IMR-90 (cell line): ENCODE results near the gene NCAM1. TPM values are rescaled to one million over a fixed set of nuclear protein-coding genes. Genes with fewer than 3 reads are reported as not detected.

Experiments used
- ATAC-seq: fragments of 200-7000 bp; cut with Tn5 transposase; 2 replicates; pipeline ENCODE4 v1.9.1; 2020; ENCODE audit warnings: low read depth, mild to moderate bottlenecking, moderate library complexity
- BruUV-seq: library from RNA; stranded (reverse); fragments of 400-500 nt; replicated peaks from 2 replicates; lab custom pipeline; 2021; lab: Mats Ljungman, UMichigan
- CTCF ChIA-PET: fragments of 300-600 bp; formaldehyde crosslinking; extraction: SDS; loops from one replicate; lab custom pipeline; 2021; ENCODE audit warnings: antibody characterized with exemption; lab: Yijun Ruan, JAX
- POLR2A ChIA-PET: fragments of 300-600 bp; sonication (Branson Sonifier 250); formaldehyde crosslinking; loops from one replicate; lab custom pipeline; 2022; ENCODE audit warnings: antibody characterized with exemption; ENCODE audit not compliant: unreplicated experiment; lab: Charles Lee
- DNase-seq: peaks from one replicate; pipeline ENCODE4 v3.0.0; 2013
- H2AFZ ChIP-seq: replicated peaks from 2 replicates; pipeline ENCODE3; 2013; ENCODE audit warnings: low read length, mild to moderate bottlenecking; ENCODE audit not compliant: poor library complexity
- H2AK5ac ChIP-seq: 2 replicates; pipeline ENCODE4 v1.6.1; 2013; ENCODE audit warnings: low read depth, low read length, inconsistent platforms
- H2AK9ac ChIP-seq: replicated peaks from 2 replicates; pipeline ENCODE3; 2013; ENCODE audit warnings: mild to moderate bottlenecking, low read depth, low read length, moderate library complexity; ENCODE audit not compliant: poor library complexity
- H2BK120ac ChIP-seq: 2 replicates; pipeline ENCODE4 v1.6.1; 2013; ENCODE audit warnings: low read depth, low read length, inconsistent platforms
- H2BK15ac ChIP-seq: 3 replicates; pipeline ENCODE4 v1.6.1; 2013; ENCODE audit warnings: low read depth, low read length, inconsistent platforms
- H2BK20ac ChIP-seq: 2 replicates; pipeline ENCODE4 v1.6.1; 2013; ENCODE audit warnings: low read depth, mild to moderate bottlenecking, inconsistent platforms, low read length, moderate library complexity
- H2BK5ac ChIP-seq: 2 replicates; pipeline ENCODE4 v1.6.1; 2013; ENCODE audit warnings: mild to moderate bottlenecking, low read depth, low read length, inconsistent platforms; ENCODE audit not compliant: poor library complexity, severe bottlenecking
- H3K14ac ChIP-seq: replicated peaks from 2 replicates; pipeline ENCODE4 v1.6.1; 2013; ENCODE audit warnings: low read depth, low read length, inconsistent platforms
- H3K18ac ChIP-seq: 2 replicates; pipeline ENCODE4 v1.6.1; 2013; ENCODE audit warnings: low read depth, low read length, control low read depth
- H3K23ac ChIP-seq: 2 replicates; pipeline ENCODE4 v1.6.1; 2013; ENCODE audit warnings: low read depth, low read length, inconsistent platforms
- H3K27ac ChIP-seq: 2 replicates; pipeline ENCODE4 v1.5.1; 2013; ENCODE audit warnings: mild to moderate bottlenecking, control low read depth, low read length; ENCODE audit not compliant: insufficient read depth
- H3K27me3 ChIP-seq: 2 replicates; pipeline ENCODE4 v1.6.1; 2013; ENCODE audit warnings: low read length; ENCODE audit not compliant: control insufficient read depth, insufficient read depth
- H3K36me3 ChIP-seq: 2 replicates; pipeline ENCODE4 v1.6.1; 2013; ENCODE audit warnings: low read length, mixed read lengths; ENCODE audit not compliant: control insufficient read depth, insufficient read depth
- H3K4ac ChIP-seq: 2 replicates; pipeline ENCODE4 v1.6.1; 2013; ENCODE audit warnings: low read depth, low read length, inconsistent platforms
- H3K4me1 ChIP-seq: 2 replicates; pipeline ENCODE4 v1.6.1; 2013; ENCODE audit warnings: low read length, mixed read lengths; ENCODE audit not compliant: control insufficient read depth, insufficient read depth
- H3K4me2 ChIP-seq: 2 replicates; pipeline ENCODE4 v1.6.1; 2013; ENCODE audit warnings: low read depth, mild to moderate bottlenecking, control low read depth, low read length, moderate library complexity
- H3K4me3 ChIP-seq: 2 replicates; pipeline ENCODE4 v1.5.1; 2013; ENCODE audit warnings: low read depth, mild to moderate bottlenecking, control low read depth, low read length, moderate library complexity; ENCODE audit not compliant: insufficient read depth
- H3K56ac ChIP-seq: 2 replicates; pipeline ENCODE4 v1.6.1; 2013; ENCODE audit warnings: low read length, inconsistent platforms; ENCODE audit not compliant: insufficient read depth; ENCODE audit errors: extremely low read depth
- H3K79me1 ChIP-seq, 2 experiments: 2 replicates each; pipeline ENCODE4 v1.6.1; 2013; ENCODE audit warnings: low read length in 2 of 2, inconsistent platforms in 1 of 2, low read depth in 1 of 2
- H3K9ac ChIP-seq: 2 replicates; pipeline ENCODE4 v1.6.1; 2013; ENCODE audit warnings: low read depth, low read length, control low read depth
- H3K9me1 ChIP-seq: 2 replicates; pipeline ENCODE4 v1.6.1; 2013; ENCODE audit warnings: low read length, inconsistent platforms; ENCODE audit not compliant: insufficient read depth
- H3K9me3 ChIP-seq: 2 replicates; pipeline ENCODE4 v1.6.1; 2013; ENCODE audit warnings: low read length; ENCODE audit not compliant: control insufficient read depth, insufficient read depth
- H4K20me1 ChIP-seq: 2 replicates; pipeline ENCODE4 v1.6.1; 2013; ENCODE audit warnings: low read length, inconsistent platforms; ENCODE audit not compliant: insufficient read depth
- H4K5ac ChIP-seq: 2 replicates; pipeline ENCODE4 v1.6.1; 2013; ENCODE audit warnings: mild to moderate bottlenecking, low read depth, low read length, control low read depth
- H4K8ac ChIP-seq, 2 experiments: 2 replicates each; pipeline ENCODE4 v1.6.1; 2013; ENCODE audit warnings: low read depth in 2 of 2, low read length in 2 of 2, control low read depth in 1 of 2, inconsistent platforms in 1 of 2
- H4K91ac ChIP-seq: 2 replicates; pipeline ENCODE4 v1.6.1; 2013; ENCODE audit warnings: low read depth, low read length, inconsistent platforms; ENCODE audit not compliant: insufficient read depth
- BHLHE40 ChIP-seq: fragments of 150-350 bp; IDR thresholded peaks from 2 replicates; pipeline ENCODE4 v1.6.1; 2016; ENCODE audit warnings: mild to moderate bottlenecking, low read depth, low read length
- CEBPB ChIP-seq: IDR thresholded peaks from 2 replicates; pipeline ENCODE4 v1.6.1; 2012; ENCODE audit warnings: low read depth, low read length, improper control_type of control experiment
- CHD1 ChIP-seq: IDR thresholded peaks from 2 replicates; pipeline ENCODE4 v1.6.1; 2012; ENCODE audit warnings: low read depth, low read length, improper control_type of control experiment
- ELK1 ChIP-seq: fragments of 150-350 bp; IDR thresholded peaks from 2 replicates; pipeline ENCODE4 v1.6.1; 2016; ENCODE audit warnings: low read depth, mild to moderate bottlenecking, low read length, moderate library complexity, borderline replicate concordance
- FOS ChIP-seq: fragments of 150-350 bp; IDR thresholded peaks from 2 replicates; pipeline ENCODE4 v1.6.1; 2016; ENCODE audit warnings: low read depth, low read length
- MAFK ChIP-seq: IDR thresholded peaks from 2 replicates; pipeline ENCODE4 v1.6.1; 2012; ENCODE audit warnings: low read depth, low read length, improper control_type of control experiment
- MAZ ChIP-seq: IDR thresholded peaks from 2 replicates; pipeline ENCODE4 v1.6.1; 2012; ENCODE audit warnings: low read depth, mild to moderate bottlenecking, low read length, improper control_type of control experiment, moderate library complexity, borderline replicate concordance
- MXI1 ChIP-seq: IDR thresholded peaks from 2 replicates; pipeline ENCODE4 v1.6.1; 2012; ENCODE audit warnings: low read depth, mild to moderate bottlenecking, low read length, moderate library complexity, borderline replicate concordance
- NFE2L2 ChIP-seq: fragments of 150-350 bp; IDR thresholded peaks from 2 replicates; pipeline ENCODE4 v1.6.1; 2016; ENCODE audit warnings: low read depth, mild to moderate bottlenecking, low read length
- POLR2A ChIP-seq: IDR thresholded peaks from 2 replicates; pipeline ENCODE4 v1.6.1; 2012; ENCODE audit warnings: mild to moderate bottlenecking, low read depth, low read length
- RAD21 ChIP-seq: IDR thresholded peaks from 2 replicates; pipeline ENCODE4 v1.6.1; 2012; ENCODE audit warnings: low read length, improper control_type of control experiment
- RCOR1 ChIP-seq: IDR thresholded peaks from 2 replicates; pipeline ENCODE4 v1.6.1; 2012; ENCODE audit warnings: mild to moderate bottlenecking, low read length, improper control_type of control experiment; ENCODE audit not compliant: insufficient replicate concordance
- RFX5 ChIP-seq: IDR thresholded peaks from 2 replicates; pipeline ENCODE4 v1.8.0; 2012; ENCODE audit warnings: low read depth, mild to moderate bottlenecking, low read length, moderate library complexity
- SMC3 ChIP-seq: fragments of 150-350 bp; IDR thresholded peaks from 2 replicates; pipeline ENCODE4 v1.6.1; 2016; ENCODE audit warnings: low read depth, mild to moderate bottlenecking, antibody characterized with exemption, low read length, moderate library complexity
- USF2 ChIP-seq: fragments of 150-350 bp; IDR thresholded peaks from 2 replicates; pipeline ENCODE4 v1.6.1; 2017; ENCODE audit warnings: mild to moderate bottlenecking, antibody characterized with exemption, low read length, low read depth
- WGBS, 2 experiments: methylation state at CpG; one replicate each; pipeline versions ENCODE4 v1.1.5 to v1.1.7; 2013; ENCODE audit warnings: missing lambda C conversion rate in 2 of 2; ENCODE audit not compliant: insufficient read length in 1 of 2; ENCODE audit errors: extremely low coverage in 2 of 2; 5-methylcytosine and 5-hydroxymethylcytosine counted together
- dilution Hi-C: fragments of 300-500 bp; cut with HindIII; formaldehyde crosslinking; loops from one replicate; pipeline ENCODE4 v1.14.3; 2018; ENCODE audit warnings: low sequenced_read_pairs; ENCODE audit not compliant: unreplicated experiment
- in situ Hi-C: fragments of 300-500 bp; cut with MboI; formaldehyde crosslinking; loops from 3 replicates; pipeline ENCODE4 v1.14.3; 2019; ENCODE audit warnings: low sequenced_read_pairs, inconsistent platforms, mixed read lengths
- intact Hi-C: fragments of 100-400 bp; cut with micrococcal nuclease; formaldehyde crosslinking; loops from 2 replicates; pipeline ENCODE4 v1.10.0; 2022
- polyA plus RNA-seq, 3 experiments: library from polyadenylated mRNA; depleted of rRNA; stranded (reverse); fragments of >200 nt; gene quantifications; 2 replicates each; pipeline ENCODE4 v1.2.3, GENCODE V29; 2012; ENCODE audit warnings: low replicate concordance in 1 of 3
- total RNA-seq: library from RNA; depleted of rRNA; stranded (reverse); fragments of >200 nt; gene quantifications from 2 replicates; pipeline ENCODE4 v1.2.3, GENCODE V29; 2012
- TF ChIP-seq, protein P1 (sequence below): conservative IDR thresholded peaks from 2 replicates; pipeline ENCODE4 v1.5.1; 2012; ENCODE audit warnings: mild to moderate bottlenecking, low read depth, low read length, improper control_type of control experiment

The NCAM1 gene
- total and polyA plus RNA-seq, 2 of the 4 experiments (the other 2 are of a cell fraction) = 0.09 to 0.18 TPM

DNA sequence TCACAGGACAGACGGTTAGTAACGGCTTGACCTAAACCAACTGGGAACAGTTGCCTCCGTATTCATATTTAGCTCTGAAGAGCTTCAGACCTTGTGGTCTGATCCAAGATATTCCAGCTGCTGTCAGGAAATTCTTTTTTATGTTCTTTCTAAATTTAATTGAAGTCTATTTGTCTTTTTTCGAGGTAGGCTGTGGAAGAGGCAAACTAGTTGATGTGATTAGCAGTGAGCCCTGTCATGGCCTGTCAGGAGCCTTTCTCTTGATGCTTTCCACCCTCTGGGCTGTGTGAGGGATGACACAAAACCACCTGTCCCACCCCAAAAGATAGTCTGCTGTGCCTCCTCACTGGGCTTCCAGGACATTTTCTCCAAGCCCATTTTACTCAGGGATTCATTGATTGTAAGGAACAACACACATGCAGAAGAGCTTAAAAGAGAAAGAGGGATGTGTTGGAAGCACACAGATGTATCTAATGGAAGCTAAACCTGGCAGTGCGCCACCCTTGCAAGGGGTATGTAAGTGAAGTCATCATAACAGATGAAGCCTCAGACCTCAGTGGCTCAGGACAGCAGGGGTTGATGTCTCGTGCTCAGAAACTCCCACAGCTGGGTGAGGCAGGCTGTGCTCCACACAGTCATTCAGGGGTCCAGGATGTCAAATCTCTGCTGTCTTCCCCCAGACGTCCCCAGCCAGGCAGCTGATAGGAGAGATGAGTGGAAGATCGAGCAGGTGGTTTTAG lies 170.0 kb downstream of the NCAM1 start:
- ATAC-seq = no peak

More for the DNA sequence above, 170.0 kb downstream of the NCAM1 start:
- Histone ChIP-seq H3K9me3 (no peaks in the 10 kb centered on the region), H3K27ac (no peak overlapping the region), H3K9me1 (no peaks in the 10 kb centered on the region), H4K5ac (no peak overlapping the region), H3K4me1 (no peaks in the 10 kb centered on the region), H2BK5ac (no peak overlapping the region), H4K91ac (no peak overlapping the region), H3K79me1 (no peaks in the 10 kb centered on the region), H3K23ac (no peak overlapping the region), H2BK120ac (no peak overlapping the region), H4K8ac (no peak overlapping the region), H3K9ac (no peak overlapping the region), H2BK20ac (no peak overlapping the region), H3K27me3 (no peaks in the 10 kb centered on the region), H3K4me2 (no peak overlapping the region), H2AFZ (no peak overlapping the region), H2AK5ac (no peak overlapping the region), H3K18ac (no peak overlapping the region), H3K36me3 (no peaks in the 10 kb centered on the region), H4K20me1 (no peaks in the 10 kb centered on the region), H2AK9ac (no peak overlapping the region), H3K4me3 (no peak overlapping the region), H3K4ac (no peak overlapping the region), H2BK15ac (no peak overlapping the region), H3K14ac (no peak overlapping the region), H3K56ac (no peak overlapping the region)
- in situ Hi-C loops (no loop called here), dilution Hi-C loops (no loop called here), intact Hi-C loops (loop anchor here (5.0 kb wide), 1 partner anchor 721 kb away; no protein-coding TSS in a partner anchor)
- no CpG with 5 or more reads among the region's 8 CpGs for WGBS, 2 experiments
- BruUV-seq = no TSS peak
- ChIA-PET POLR2A (no interaction called here), CTCF (no interaction called here)
- TF ChIP-seq CEBPB = no peak
- TF ChIP-seq USF2 = no peak
- TF ChIP-seq POLR2A = no peak
- no peak for TF ChIP-seq SMC3
- TF ChIP-seq MXI1 = no peak
- TF ChIP-seq CHD1 = no peak
- no peak for TF ChIP-seq ELK1
- TF ChIP-seq RCOR1 = no peak
- no peak for TF ChIP-seq MAZ
- TF ChIP-seq BHLHE40 = no peak
- TF ChIP-seq, protein P1, sequence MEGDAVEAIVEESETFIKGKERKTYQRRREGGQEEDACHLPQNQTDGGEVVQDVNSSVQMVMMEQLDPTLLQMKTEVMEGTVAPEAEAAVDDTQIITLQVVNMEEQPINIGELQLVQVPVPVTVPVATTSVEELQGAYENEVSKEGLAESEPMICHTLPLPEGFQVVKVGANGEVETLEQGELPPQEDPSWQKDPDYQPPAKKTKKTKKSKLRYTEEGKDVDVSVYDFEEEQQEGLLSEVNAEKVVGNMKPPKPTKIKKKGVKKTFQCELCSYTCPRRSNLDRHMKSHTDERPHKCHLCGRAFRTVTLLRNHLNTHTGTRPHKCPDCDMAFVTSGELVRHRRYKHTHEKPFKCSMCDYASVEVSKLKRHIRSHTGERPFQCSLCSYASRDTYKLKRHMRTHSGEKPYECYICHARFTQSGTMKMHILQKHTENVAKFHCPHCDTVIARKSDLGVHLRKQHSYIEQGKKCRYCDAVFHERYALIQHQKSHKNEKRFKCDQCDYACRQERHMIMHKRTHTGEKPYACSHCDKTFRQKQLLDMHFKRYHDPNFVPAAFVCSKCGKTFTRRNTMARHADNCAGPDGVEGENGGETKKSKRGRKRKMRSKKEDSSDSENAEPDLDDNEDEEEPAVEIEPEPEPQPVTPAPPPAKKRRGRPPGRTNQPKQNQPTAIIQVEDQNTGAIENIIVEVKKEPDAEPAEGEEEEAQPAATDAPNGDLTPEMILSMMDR = no peak
- no peak for TF ChIP-seq MAFK
- TF ChIP-seq NFE2L2 = no peak
- TF ChIP-seq RFX5 = no peak
- TF ChIP-seq RAD21 = no peak
- TF ChIP-seq FOS = no peak
- DNase-seq = no peak
